Measurements from ENCODE around the gene TRIM46. TPM values are rescaled to one million over a fixed set of nuclear protein-coding genes. Genes with fewer than 3 reads are reported as not detected.

TRIM46 gene
- total and polyA plus RNA-seq, 2 of the 13 experiments (the other 11 are each of a cell fraction or from before 2014, with no cell fraction given), result 0.04 to 0.09 TPM

DNA sequence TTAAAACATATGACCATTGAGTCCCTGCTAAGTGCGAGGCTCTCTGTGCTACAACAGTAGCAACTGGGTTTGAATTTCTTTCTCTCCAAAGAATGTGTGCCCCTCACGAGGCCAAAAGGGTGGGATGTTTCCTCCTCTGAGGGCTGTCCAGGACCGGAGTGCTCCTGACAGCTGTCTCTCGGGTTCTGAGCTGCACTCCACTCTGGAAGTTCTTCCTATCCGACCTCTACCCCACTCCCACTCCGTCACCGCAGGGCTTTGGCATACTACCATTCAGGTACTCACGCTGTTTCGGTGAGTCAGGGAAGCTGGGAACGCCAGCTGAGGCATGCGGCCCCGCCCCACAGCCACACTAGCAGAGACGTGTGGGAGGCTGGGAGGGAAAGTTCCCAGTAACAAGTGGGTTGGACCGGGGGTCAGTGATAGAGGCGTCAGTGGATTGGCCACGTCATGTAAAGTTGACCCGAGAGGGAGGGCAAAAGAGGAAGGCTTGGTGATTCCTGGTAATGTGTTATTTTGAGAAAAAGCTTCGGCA is 38.7 kb upstream of the TRIM46 start (continued):
- TF ChIP-seq, protein P1, sequence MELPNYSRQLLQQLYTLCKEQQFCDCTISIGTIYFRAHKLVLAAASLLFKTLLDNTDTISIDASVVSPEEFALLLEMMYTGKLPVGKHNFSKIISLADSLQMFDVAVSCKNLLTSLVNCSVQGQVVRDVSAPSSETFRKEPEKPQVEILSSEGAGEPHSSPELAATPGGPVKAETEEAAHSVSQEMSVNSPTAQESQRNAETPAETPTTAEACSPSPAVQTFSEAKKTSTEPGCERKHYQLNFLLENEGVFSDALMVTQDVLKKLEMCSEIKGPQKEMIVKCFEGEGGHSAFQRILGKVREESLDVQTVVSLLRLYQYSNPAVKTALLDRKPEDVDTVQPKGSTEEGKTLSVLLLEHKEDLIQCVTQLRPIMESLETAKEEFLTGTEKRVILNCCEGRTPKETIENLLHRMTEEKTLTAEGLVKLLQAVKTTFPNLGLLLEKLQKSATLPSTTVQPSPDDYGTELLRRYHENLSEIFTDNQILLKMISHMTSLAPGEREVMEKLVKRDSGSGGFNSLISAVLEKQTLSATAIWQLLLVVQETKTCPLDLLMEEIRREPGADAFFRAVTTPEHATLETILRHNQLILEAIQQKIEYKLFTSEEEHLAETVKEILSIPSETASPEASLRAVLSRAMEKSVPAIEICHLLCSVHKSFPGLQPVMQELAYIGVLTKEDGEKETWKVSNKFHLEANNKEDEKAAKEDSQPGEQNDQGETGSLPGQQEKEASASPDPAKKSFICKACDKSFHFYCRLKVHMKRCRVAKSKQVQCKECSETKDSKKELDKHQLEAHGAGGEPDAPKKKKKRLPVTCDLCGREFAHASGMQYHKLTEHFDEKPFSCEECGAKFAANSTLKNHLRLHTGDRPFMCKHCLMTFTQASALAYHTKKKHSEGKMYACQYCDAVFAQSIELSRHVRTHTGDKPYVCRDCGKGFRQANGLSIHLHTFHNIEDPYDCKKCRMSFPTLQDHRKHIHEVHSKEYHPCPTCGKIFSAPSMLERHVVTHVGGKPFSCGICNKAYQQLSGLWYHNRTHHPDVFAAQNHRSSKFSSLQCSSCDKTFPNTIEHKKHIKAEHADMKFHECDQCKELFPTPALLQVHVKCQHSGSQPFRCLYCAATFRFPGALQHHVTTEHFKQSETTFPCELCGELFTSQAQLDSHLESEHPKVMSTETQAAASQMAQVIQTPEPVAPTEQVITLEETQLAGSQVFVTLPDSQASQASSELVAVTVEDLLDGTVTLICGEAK (IDR thresholded peaks at IDR 0.05), result no peak
- TF ChIP-seq, protein P1 (CRISPR knock-in tag; IDR thresholded peaks at IDR 0.05), result no peak; the same call in 1 of the 2 replicates
- TF ChIP-seq MEF2D (CRISPR knock-in tag; IDR thresholded peaks at IDR 0.05) (peak; percentile 57; the same call in 1 of the 2 replicates), FOXA3 (CRISPR knock-in tag; IDR thresholded peaks at IDR 0.05) (0 out of 2 replicates have a peak, but pooled peaks have one; percentile 34), ZNF557 (CRISPR knock-in tag; IDR thresholded peaks at IDR 0.05) (0 out of 2 replicates have a peak, but pooled peaks have one; percentile 13), ZNF335 (CRISPR knock-in tag; IDR thresholded peaks at IDR 0.05) (peak; percentile 72; the same call in 1 of the 2 replicates), ZNF234 (CRISPR knock-in tag; conservative IDR thresholded peaks at IDR 0.05) (no peak; the same call in 1 of the 2 replicates), KLF11 (CRISPR knock-in tag; IDR thresholded peaks at IDR 0.05) (0 out of 2 replicates have a peak, but pooled peaks have one; percentile 6), YY1 (IDR thresholded peaks at IDR 0.05; ENCODE audit: insufficient read depth, insufficient replicate concordance, low read depth, low read length) (no peak), HNF4A (CRISPR knock-in tag; IDR thresholded peaks at IDR 0.05) (peak; percentile 10; the same call in 1 of the 2 replicates), POLR2AphosphoS5 (IDR thresholded peaks at IDR 0.05; ENCODE audit: low read depth, low read length) (peak; percentile 69), MXI1 (IDR thresholded peaks at IDR 0.05; ENCODE audit: borderline replicate concordance, low read depth, low read length) (peak; percentile 89; the same call in 1 of the 3 replicates), MIER3 (CRISPR knock-in tag; IDR thresholded peaks at IDR 0.05; ENCODE audit: borderline replicate concordance) (peak; percentile 35; the same call in 1 of the 2 replicates), DMAP1 (CRISPR knock-in tag; IDR thresholded peaks at IDR 0.05) (0 out of 2 replicates have a peak, but pooled peaks have one; percentile 14), ETS1 (CRISPR knock-in tag; IDR thresholded peaks at IDR 0.05) (peak; percentile 79; the same call in 1 of the 2 replicates), KLF6 (CRISPR knock-in tag; IDR thresholded peaks at IDR 0.05) (0 out of 2 replicates have a peak, but pooled peaks have one; percentile 55)
- TF ChIP-seq, protein P2, sequence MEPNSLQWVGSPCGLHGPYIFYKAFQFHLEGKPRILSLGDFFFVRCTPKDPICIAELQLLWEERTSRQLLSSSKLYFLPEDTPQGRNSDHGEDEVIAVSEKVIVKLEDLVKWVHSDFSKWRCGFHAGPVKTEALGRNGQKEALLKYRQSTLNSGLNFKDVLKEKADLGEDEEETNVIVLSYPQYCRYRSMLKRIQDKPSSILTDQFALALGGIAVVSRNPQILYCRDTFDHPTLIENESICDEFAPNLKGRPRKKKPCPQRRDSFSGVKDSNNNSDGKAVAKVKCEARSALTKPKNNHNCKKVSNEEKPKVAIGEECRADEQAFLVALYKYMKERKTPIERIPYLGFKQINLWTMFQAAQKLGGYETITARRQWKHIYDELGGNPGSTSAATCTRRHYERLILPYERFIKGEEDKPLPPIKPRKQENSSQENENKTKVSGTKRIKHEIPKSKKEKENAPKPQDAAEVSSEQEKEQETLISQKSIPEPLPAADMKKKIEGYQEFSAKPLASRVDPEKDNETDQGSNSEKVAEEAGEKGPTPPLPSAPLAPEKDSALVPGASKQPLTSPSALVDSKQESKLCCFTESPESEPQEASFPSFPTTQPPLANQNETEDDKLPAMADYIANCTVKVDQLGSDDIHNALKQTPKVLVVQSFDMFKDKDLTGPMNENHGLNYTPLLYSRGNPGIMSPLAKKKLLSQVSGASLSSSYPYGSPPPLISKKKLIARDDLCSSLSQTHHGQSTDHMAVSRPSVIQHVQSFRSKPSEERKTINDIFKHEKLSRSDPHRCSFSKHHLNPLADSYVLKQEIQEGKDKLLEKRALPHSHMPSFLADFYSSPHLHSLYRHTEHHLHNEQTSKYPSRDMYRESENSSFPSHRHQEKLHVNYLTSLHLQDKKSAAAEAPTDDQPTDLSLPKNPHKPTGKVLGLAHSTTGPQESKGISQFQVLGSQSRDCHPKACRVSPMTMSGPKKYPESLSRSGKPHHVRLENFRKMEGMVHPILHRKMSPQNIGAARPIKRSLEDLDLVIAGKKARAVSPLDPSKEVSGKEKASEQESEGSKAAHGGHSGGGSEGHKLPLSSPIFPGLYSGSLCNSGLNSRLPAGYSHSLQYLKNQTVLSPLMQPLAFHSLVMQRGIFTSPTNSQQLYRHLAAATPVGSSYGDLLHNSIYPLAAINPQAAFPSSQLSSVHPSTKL (CRISPR knock-in tag; IDR thresholded peaks at IDR 0.05), result 0 out of 2 replicates have a peak, but pooled peaks have one; percentile 21
